Fibroblast of skin of left biceps (primary cell): ENCODE data around the gene KCTD7.
"Not testable (repeated sequence)": the region's sequence is repeated elsewhere in the genome, so short reads cannot be mapped to it uniquely, and the experiment has no call there.

Source experiments
- DNase-seq, 2 experiments: peaks; one replicate each; pipeline ENCODE4 v3.0.0-alpha.2; 2013; ENCODE audit warnings: low read depth in 2 of 2

KCTD7 gene

GRCh38 chr7:66617295-66617694 is 11.4 kb upstream of the KCTD7 start:
- DNase-seq: no peak

- DNase-seq: not testable (repeated sequence)
Observed at GRCh38 chr7:66619341-66619948, 9.2 kb upstream of the KCTD7 start.

- DNase-seq: peak; percentile 34 to 43
Observed at GRCh38 chr7:66626331-66626934, 2.2 kb upstream of the KCTD7 start.

- no peak for DNase-seq
Observed at GRCh38 chr7:66627151-66627681, 1.5 kb upstream of the KCTD7 start.

- no peak for DNase-seq
Observed at GRCh38 chr7:66627881-66628360, 760 bp upstream of the KCTD7 start.

GRCh38 chr7:66629222-66630062 is 761 bp downstream of the KCTD7 start:
- no peak for DNase-seq

GRCh38 chr7:66630531-66630930 is 1.9 kb downstream of the KCTD7 start:
- no peak for DNase-seq

- DNase-seq: no peak
Observed at GRCh38 chr7:66631471-66631870, 2.8 kb downstream of the KCTD7 start.

- DNase-seq: no peak
Observed at GRCh38 chr7:66634816-66635215, 6.1 kb downstream of the KCTD7 start.

GRCh38 chr7:66635322-66635981 is 6.8 kb downstream of the KCTD7 start:
- DNase-seq: not testable (repeated sequence)

GRCh38 chr7:66635982-66636546 is 7.4 kb downstream of the KCTD7 start:
- not testable (repeated sequence) for DNase-seq

- DNase-seq: no peak
Observed at GRCh38 chr7:66638309-66639099, 9.8 kb downstream of the KCTD7 start.

GRCh38 chr7:66639773-66640172 is 11.1 kb downstream of the KCTD7 start:
- no peak for DNase-seq

- no peak for DNase-seq
Observed at GRCh38 chr7:66640802-66641525, 12.3 kb downstream of the KCTD7 start.

GRCh38 chr7:66641526-66641871 is 12.8 kb downstream of the KCTD7 start:
- DNase-seq: no peak

GRCh38 chr7:66642186-66642585 is 13.5 kb downstream of the KCTD7 start:
- DNase-seq: no peak

- no peak for DNase-seq
Observed at GRCh38 chr7:66642932-66643331, 14.3 kb downstream of the KCTD7 start.

- DNase-seq: no peak
Observed at GRCh38 chr7:66643395-66643794, 14.7 kb downstream of the KCTD7 start.

GRCh38 chr7:66651026-66651425 is 22.3 kb downstream of the KCTD7 start:
- DNase-seq: not testable (repeated sequence)

GRCh38 chr7:66653719-66654274 is 25.1 kb downstream of the KCTD7 start:
- not testable (repeated sequence) for DNase-seq
